ENCODE measurements around the gene ID1.
"Not testable (repeated sequence)": the region's sequence is repeated elsewhere in the genome, so short reads cannot be mapped to it uniquely, and the experiment has no call there.

Gene ID1

GRCh38 chr20:31573555-31574321 is 31.4 kb upstream of the ID1 start:
- no peak for DNase-seq (ENCODE audit: low read depth, low spot score)

DNA sequence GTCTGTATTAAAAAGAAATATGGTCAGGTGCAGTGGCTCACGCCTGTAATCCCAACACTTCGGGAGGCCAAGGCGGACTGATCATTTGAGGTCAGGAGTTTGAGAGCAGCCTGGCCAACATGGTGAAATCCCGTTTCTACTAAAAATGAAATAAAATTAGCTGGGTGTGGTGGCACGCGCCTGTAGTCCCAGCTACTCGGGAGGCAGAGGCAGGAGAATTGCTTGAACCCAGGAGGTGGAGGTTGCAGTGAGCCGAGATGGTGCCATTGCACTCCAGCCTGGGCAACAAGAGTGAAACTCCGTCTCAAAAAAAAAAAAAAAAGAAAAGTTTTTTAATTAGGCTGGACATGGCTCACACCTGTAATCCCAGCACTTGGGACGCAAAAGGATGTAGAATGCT is 30.1 kb upstream of the ID1 start:
- DNase-seq (ENCODE audit: low read depth, low spot score): not testable (repeated sequence)

- no peak for DNase-seq (ENCODE audit: low read depth, low spot score)
Measured at GRCh38 chr20:31576751-31577150, 28.3 kb upstream of the ID1 start.

DNA sequence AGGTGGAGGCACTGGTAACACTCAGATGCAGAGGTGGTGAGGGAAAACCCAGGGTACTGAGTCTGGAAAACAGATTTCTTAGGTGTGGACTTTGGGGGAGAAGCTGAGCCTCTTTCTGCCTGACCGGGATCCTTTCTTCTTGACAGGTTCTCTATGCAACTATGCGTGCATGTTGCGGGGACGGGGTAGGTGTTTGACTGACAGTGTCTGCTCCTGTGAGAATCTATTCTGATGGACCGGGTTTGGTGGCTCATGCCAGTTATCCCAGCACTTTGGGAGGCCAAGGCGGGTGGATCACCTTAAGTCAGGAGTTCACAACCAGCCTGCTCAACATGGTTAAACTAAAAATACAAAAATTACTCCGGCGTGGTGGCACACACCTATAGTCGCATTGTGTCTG is 27.9 kb upstream of the ID1 start:
- DNase-seq (ENCODE audit: low read depth, low spot score): no peak

DNA sequence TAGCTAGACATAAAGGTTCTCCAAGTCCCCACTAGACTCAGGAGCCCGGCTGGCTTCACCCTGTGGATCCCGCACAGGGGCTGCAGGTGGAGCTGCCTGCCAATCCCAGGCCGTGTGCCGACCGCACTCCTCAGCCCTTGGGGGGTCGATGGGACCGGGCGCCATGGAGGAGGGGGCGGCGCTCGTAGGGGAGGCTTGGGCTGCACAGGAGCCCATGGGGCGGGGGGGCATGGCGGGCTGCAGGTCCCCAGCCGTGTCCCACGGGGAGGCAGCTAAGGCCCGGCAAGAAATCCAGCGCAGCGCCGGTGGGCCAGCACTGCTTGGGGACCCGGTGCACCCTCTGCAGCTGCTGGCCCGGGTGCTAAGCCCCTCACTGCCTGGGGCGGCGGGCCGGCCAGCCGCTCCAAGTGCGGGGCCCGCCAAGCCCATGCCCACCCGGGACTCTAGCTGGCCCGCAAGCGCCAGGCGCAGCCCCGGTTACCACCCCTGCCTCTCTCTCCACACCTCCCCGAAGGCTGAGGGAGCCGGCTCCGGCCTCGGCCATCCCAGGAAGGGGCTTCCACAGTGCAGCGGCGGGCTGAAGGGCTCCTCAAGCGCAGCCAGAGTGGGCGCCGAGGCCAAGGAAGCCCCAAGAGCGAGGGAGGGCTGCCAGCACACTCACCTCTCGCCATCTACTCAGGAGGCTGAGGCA is 26.5 kb upstream of the ID1 start:
- DNase-seq (ENCODE audit: low read depth, low spot score): no peak

DNA sequence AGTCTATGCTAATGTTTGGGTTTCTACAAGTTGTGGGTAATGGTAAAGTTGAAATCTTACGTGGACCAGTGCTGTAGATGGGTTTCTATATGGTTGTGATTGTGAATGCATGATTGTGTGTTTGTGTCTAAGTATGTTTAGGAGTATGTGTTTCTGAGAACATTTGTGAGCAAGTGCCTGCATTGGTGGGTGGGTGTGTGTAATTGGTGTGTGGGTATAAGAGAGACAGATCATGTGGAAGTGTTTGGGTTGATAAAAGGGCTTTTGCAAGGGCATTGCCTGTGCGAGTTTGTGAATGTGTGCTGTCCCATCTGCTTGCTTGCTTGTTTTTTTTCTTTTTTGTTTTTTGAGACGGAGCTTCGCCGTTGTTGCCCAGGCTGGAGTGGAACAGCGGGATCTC is 25.8 kb upstream of the ID1 start:
- DNase-seq (ENCODE audit: low read depth, low spot score): no peak

GRCh38 chr20:31579941-31580651 is 25.0 kb upstream of the ID1 start:
- DNase-seq (ENCODE audit: low read depth, low spot score): not testable (repeated sequence)

GRCh38 chr20:31580706-31581105 is 24.4 kb upstream of the ID1 start:
- no peak for DNase-seq (ENCODE audit: low read depth, low spot score)

GRCh38 chr20:31581391-31581790 is 23.7 kb upstream of the ID1 start:
- no peak for DNase-seq (ENCODE audit: low read depth, low spot score)

- no peak for DNase-seq (ENCODE audit: low read depth, low spot score)
Measured at GRCh38 chr20:31587545-31588389, 17.3 kb upstream of the ID1 start.

DNA sequence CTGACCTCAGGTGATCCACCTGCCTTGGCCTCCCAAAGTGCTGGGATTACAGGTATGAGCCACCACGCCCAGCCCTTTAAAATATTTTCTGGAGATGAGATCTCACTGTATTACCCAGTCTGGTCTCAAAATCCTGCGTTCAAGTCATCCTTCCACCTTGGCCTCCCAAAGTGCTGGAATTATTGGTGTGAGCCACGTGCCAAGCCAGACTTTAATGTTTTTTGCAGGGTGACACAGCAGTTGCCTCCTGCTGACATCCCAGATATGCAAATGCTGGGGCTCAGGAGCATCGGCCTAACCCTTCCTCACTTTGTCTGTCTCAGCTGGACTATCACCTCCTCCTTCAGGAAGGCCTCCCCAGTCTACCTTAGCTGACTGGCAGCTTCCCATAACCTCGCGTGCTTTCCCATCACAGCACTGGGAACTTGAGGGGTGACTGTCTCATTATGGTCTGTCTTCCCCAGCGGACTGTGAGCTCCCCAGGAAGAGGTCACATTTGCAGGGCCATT is 14.3 kb upstream of the ID1 start:
- no peak for DNase-seq (ENCODE audit: low read depth, low spot score)

DNA sequence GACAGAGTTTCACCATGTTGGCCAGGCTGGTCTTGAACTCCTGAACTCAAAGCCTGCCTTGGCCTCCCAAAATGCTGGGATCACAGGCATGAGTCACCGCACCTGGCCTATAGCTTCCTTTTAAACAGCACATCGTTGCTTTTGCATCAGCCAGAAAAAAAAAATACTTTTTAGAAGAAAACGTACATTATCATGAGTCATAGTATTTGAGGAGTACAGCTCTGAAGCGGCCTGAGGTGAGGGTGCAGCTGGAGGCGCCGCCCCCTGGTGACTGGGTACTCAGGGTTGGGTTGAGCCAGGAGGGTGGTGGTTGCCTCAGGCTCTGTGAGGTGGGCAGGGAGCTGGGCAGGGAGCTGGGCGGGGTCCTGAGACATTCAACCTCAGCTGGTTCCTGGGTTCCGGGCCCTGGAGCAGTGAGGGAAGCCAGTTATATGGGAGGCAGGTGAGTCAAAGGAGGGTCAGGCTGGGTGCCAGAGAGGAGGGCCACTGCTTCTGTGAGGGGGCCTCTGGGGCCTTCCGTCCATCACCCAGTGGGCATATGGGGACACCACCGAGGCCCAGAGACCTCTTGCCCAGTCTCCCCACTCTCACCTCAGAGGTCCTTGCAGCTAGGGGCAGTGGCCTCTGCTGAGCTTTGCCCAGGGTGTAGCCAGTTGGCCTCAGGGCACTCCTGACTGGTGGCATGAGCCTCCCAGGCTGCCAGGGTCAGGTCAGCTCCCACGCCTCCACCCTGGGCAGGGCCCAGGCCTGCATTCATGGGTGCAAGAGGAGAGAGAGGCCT is 11.7 kb upstream of the ID1 start:
- no peak for DNase-seq (ENCODE audit: low read depth, low spot score)

- DNase-seq (ENCODE audit: low read depth, low spot score): no peak
Measured at GRCh38 chr20:31594002-31594557, 11.0 kb upstream of the ID1 start.

DNA sequence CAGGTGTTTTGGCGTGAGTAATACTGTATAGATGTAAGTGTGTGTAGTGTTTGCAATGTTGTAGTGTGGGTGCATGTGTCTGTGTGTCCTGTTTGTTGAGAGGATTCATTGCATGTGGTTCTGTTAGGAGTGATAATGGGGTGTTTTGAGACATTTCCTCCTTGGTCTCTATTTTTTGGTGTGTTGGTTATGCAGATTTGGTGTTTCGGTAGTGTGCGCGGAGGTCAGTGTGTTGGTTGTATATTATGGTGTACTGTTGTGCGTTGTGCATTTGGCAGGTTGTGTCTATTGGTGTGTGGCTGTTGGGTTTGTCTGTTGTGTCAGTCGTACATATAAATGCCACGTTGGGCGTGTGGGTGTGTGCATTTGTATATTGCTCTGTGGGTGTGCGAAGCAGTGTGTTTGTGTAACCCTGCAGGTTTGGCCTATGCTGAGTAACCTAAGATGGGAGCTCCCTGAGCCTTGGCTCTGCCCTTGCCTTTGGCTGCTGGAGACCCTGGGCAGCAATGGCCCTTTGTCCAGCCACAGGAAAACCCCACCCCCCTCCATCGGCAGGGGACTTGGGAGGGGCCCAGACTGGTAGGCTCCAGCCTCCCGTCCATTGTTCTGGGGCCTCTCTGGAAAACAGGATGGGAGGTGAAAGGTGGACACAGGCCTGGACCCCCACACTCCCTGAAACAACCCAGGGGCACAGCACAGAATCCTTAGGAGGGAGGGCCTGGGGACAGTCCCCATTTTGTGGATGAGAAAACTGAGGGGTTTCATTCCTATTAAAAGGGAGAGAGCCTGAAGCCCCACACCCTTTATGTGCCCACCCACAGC is 10.3 kb upstream of the ID1 start:
- DNase-seq (ENCODE audit: low read depth, low spot score): no peak

DNA sequence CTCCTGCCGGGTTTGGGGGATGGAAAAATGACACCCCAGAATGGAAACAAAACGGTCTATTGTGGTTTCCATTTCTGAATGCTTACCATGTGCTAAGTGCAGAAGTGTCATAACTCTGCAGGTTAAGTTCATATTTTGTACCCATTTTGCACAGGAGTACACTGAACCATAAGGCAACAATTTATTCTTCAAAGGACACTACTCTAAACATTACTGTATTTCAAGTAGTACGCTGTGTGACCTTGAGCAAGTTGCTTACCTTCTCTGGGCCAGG is 9.8 kb upstream of the ID1 start:
- DNase-seq (ENCODE audit: low read depth, low spot score): no peak

- peak; percentile 92 for DNase-seq (ENCODE audit: low read depth, low spot score)
Measured at GRCh38 chr20:31595654-31596411, 9.3 kb upstream of the ID1 start.

GRCh38 chr20:31596412-31596715 is 8.7 kb upstream of the ID1 start:
- DNase-seq (ENCODE audit: low read depth, low spot score): not testable (repeated sequence)

- DNase-seq (ENCODE audit: low read depth, low spot score): no peak
Measured at GRCh38 chr20:31596831-31597480, 8.1 kb upstream of the ID1 start.

DNA sequence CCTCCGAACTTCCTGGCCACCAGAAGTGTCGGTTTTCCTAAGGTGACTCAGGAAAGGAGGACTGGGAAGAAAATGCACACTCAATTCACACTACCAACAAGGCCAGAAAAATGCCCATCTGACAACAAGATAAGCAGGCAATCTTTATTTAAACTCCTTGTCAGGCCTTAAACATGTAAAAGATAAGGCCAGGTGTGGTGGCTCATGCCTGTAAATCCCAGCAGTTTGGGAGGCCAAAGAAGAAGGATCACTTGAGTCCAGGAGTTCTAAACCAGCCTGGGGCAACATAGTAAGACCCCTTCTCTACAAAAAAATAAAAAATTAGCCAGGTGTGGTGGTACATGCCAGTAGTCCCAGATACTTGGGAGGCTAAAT is 7.6 kb upstream of the ID1 start:
- no peak for DNase-seq (ENCODE audit: low read depth, low spot score)
